Motor neuron (in vitro differentiated cells): ENCODE results near the gene TANGO2. TPM values are rescaled to one million over a fixed set of nuclear protein-coding genes. Genes with fewer than 3 reads are reported as not detected.
A peak's percentile ranks its signal among the peaks of the same experiment; 100 is the strongest.

Experiments used
- ATAC-seq, 8 experiments: fragments of 200-7000 bp; cut with Tn5 transposase; replicated peaks in 6 of 8; 2 replicates each; pipeline ENCODE4 v1.8.0; 2021; ENCODE audit warnings: mild to moderate bottlenecking in 8 of 8, moderate library complexity in 8 of 8
- H3K27ac ChIP-seq, 2 donors: fragments of 250-450 bp; sonication (Bioruptor Pico); 2 replicates each; pipeline ENCODE4 v1.9.0; 2021; ENCODE audit warnings: antibody characterized with exemption in 2 of 2, mild to moderate bottlenecking in 2 of 2, moderate library complexity in 1 of 2
- H3K4me1 ChIP-seq, 2 donors: fragments of 250-450 bp; sonication (Bioruptor Pico); replicated peaks in 1 of 2; 2 replicates each; pipeline ENCODE4 v1.6.1; 2021; ENCODE audit warnings: antibody characterized with exemption in 2 of 2, mild to moderate bottlenecking in 2 of 2, moderate library complexity in 1 of 2
- H3K4me3 ChIP-seq, 5 donors: fragments of 250-450 bp; sonication (Bioruptor Pico); 2 replicates each; pipeline ENCODE4 v1.9.0; 2021; ENCODE audit warnings: antibody characterized with exemption in 5 of 5, mild to moderate bottlenecking in 5 of 5, moderate library complexity in 4 of 5
- WGBS, 10 experiments: fragments of 450-650 bp; shearing (Covaris generic); methylation state at CpG; one replicate each; pipeline ENCODE4 v1.0.0; 2022; 5-methylcytosine and 5-hydroxymethylcytosine counted together
- in situ Hi-C, 9 experiments: fragments of 400-800 bp; cut with MboI; loops; one replicate each; pipeline ENCODE4 v1.15.0; 2021; ENCODE audit warnings: low sequenced_read_pairs in 9 of 9, low pct_unique_long_range_greater_than_20kb in 2 of 9; ENCODE audit not compliant: unreplicated experiment in 9 of 9
- total RNA-seq, 8 experiments: library from RNA; unstranded; fragments of 300-600 nt; gene quantifications; 2 replicates each; pipeline versions ENCODE4 v1.2.3 to v1.2.4, GENCODE V29; 2022

TANGO2 gene
- total RNA-seq, 8 experiments from 2014 or later = 5.4 to 36.3 (median 14.5) TPM

DNA sequence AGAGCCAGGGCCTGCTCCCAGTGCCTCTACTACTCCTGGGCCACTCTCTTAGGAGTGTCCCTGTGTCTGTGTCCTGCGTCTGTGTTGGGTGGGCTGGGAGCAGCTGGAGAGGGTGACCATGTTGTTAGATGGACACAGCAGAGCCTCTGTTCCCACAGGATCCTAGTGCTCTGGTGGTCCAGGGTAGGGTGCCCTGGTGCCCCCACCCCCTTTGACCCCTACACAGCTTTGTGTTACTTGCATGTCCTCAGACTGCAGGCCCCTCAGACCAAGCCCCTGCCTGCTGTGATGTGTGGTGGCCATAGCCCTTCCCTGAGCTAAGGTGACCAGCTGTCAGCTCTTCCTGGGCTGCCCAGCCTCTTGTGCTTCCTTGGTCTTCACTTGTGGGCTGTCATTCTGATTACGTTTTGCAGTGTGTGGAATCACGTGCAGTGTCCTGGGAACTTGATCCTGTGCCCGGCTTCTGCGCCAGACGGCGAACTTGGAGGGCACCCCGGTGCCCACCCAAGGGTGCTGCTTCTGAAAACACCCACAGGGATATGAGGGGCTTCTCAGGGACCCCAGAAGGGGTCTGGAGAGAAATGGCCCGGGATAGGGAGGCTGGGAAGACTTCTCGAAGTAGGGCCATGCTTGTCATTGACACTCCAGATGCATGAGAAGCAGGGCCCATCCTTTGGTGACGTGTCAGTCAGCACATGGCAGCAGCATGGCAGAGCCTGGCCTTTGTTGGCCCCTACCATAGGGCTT lies 1.5 kb downstream of the TANGO2 start:
- peaks cover 19 to 21% of the 10 kb centered on the region in 2 donors for H3K4me1 ChIP-seq
- ATAC-seq = no peak
- in situ Hi-C loops = no loop called here
- 70 to 92% (median 80%) methylated on average over 1 to 6 of the region's 11 CpGs; no CpG with 5 or more reads in 5 of the 10 experiments for WGBS, 10 experiments
- peak overlapping the region in 2 of 5 donors; percentile 65 to 87 for H3K4me3 ChIP-seq
- H3K27ac ChIP-seq = peak overlapping the region in 1 of 2 donors; percentile 19

- 60 to 100% (median 79%) methylated on average over 1 to 7 of the region's 10 CpGs; no CpG with 5 or more reads in 4 of the 10 experiments for WGBS, 10 experiments
- in situ Hi-C loops = no loop called here
- H3K4me3 ChIP-seq = no peak overlapping the region
- ATAC-seq = no peak
- H3K4me1 ChIP-seq = peaks cover 16 to 21% of the 10 kb centered on the region in 2 donors
- H3K27ac ChIP-seq = no peak overlapping the region
Measured at GRCh38 chr22:20022978-20023613, 2.2 kb downstream of the TANGO2 start.

DNA sequence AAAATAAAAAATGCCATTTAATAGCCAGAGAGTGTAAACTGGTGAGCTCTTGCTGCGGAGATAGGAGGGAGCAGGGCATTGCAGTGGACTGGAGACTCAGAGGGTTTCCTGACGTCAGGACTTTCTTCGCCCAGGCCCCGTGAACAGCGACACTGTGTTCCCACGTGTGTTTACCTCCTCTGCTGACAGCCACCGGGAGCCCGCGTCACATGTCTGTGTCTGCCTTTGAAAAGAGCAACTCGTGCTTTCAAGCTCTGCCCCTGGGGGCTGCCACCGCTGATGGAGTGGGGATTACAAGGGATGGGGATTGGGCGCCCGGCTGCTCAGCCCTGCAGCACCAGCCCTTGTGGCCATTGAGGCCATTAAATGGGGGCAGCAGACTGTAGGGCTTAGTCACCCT lies 3.3 kb downstream of the TANGO2 start:
- no peak overlapping the region for H3K4me3 ChIP-seq
- WGBS, 10 experiments = 0 to 94% (median 53%) methylated on average over 1 to 11 of the region's 13 CpGs; no CpG with 5 or more reads in 5 of the 10 experiments
- in situ Hi-C loops = no loop called here
- H3K27ac ChIP-seq = peak overlapping the region; percentile 1 to 31
- peak in 5 of 8 experiments; percentile 11 to 69 (median 52) for ATAC-seq
- peaks cover 16 to 21% of the 10 kb centered on the region in 2 donors for H3K4me1 ChIP-seq

- Histone ChIP-seq H3K27ac (peak overlapping the region in 1 of 2 donors; percentile 52), H3K4me3 (no peak overlapping the region), H3K4me1 (peaks cover 16 to 21% of the 10 kb centered on the region in 2 donors)
- in situ Hi-C loops = loop anchor here in 1 of 9 experiments (25.0 kb wide), 1 partner anchor 112 kb away; the partner anchor contains the start of gene ZDHHC8
- 73 to 100% (median 90%) methylated on average over 2 to 7 of the region's 15 CpGs; no CpG with 5 or more reads in 2 of the 10 experiments for WGBS, 10 experiments
- ATAC-seq = no peak
Measured at GRCh38 chr22:20024650-20025397, 3.9 kb downstream of the TANGO2 start.

DNA sequence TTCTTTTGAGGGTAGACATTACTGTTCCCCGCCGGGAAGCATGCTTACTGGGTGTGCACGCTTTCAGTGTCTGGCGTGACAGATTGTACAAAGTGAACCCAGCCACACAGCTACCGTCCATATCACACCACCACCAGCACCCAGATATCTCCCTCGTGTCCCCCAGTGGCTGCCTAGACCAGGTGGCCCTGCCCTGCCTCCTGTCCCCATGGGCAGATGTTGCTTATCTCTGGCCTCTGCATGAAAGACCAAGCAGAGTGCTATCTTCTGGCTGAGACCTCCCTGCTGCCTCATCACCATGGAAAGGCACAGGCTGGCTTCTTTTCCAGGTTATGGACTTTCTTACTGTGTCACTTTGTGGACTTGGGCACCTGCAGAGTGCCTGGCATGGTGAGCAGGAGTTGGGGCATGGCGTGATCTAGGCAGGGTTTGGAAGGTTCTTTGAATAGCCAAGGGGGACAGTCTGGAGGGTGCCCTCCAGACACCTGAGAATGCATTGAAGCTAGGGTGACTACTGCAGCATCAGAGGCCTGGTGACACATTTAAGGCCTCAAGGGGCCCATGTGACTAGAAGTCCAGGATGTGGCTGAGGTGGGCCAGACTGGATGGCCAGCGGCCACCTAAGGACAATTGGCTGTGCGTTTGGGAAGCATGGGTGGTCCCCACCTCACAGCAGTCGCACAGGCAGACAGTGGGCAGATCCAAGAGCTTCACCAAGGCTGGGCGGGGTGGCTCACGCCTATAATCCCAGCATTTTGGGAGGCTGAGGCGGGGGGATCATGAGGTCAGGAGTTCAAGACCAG lies 4.7 kb downstream of the TANGO2 start:
- peaks cover 16 to 17% of the 10 kb centered on the region in 2 donors for H3K4me1 ChIP-seq
- no peak overlapping the region for H3K4me3 ChIP-seq
- in situ Hi-C loops = loop anchor here in 1 of 9 experiments (25.0 kb wide), 1 partner anchor 112 kb away; the partner anchor contains the start of gene ZDHHC8
- 74 to 100% (median 90%) methylated on average over 1 to 6 of the region's 13 CpGs; no CpG with 5 or more reads in 3 of the 10 experiments for WGBS, 10 experiments
- no peak for ATAC-seq
- H3K27ac ChIP-seq = peak overlapping the region in 1 of 2 donors; percentile 52

DNA sequence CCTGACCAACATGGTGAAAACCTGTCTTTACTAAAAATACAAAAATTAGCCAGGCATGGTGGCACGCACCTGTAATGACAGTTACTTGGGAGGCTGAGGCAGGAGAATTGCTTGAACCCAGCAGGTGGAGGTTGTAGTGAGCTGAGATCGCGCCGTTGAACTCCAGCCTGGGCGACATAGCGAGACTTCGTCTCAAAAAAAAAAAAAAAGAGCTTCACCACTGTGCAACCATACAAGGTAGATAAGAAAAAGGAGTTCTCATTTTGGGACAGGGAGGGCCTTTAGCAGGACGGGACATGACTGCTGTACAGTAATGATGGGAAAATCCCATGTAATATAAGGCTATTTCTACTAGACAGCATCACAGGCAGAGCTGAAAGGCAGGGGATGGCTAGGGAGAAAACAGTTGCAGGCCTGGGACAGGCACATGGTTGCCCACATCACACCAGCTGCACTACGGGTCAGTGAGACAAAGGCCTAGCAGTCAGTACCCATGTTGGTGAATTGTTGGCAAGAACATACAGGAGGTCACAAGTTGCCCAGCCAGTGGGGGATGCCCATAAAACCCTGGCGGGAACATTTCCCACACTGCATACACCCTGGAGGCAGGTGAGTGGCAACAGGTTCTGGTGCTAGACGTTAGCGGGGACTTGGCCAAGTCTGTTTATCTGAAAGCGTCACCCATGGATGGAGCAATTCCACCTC lies 5.4 kb downstream of the TANGO2 start:
- peak overlapping the region in 1 of 2 donors; percentile 52 for H3K27ac ChIP-seq
- whole genome bisulfite sequencing, 10 experiments = 80 to 100% (median 99%) methylated on average over 1 to 12 of the region's 13 CpGs
- in situ Hi-C loops = loop anchor here in 1 of 9 experiments (25.0 kb wide), 1 partner anchor 111 kb away; the partner anchor contains the start of gene ZDHHC8
- no peak for ATAC-seq
- peaks cover 16 to 17% of the 10 kb centered on the region in 2 donors for H3K4me1 ChIP-seq
- no peak overlapping the region for H3K4me3 ChIP-seq

GRCh38 chr22:20026996-20027601 lies 6.2 kb downstream of the TANGO2 start:
- H3K27ac ChIP-seq = no peak overlapping the region
- no peak for ATAC-seq
- H3K4me1 ChIP-seq = peaks cover 10% of the 10 kb centered on the region in 2 donors
- no peak overlapping the region for H3K4me3 ChIP-seq
- in situ Hi-C loops = loop anchor here in 1 of 9 experiments (25.0 kb wide), 1 partner anchor 110 kb away; the partner anchor contains the start of gene ZDHHC8
- WGBS, 10 experiments = 76 to 100% (median 100%) methylated on average over 1 to 5 of the region's 12 CpGs; no CpG with 5 or more reads in 3 of the 10 experiments

GRCh38 chr22:20027966-20028854 lies 7.3 kb downstream of the TANGO2 start:
- Histone ChIP-seq H3K4me1 (peaks cover 5 to 9% of the 10 kb centered on the region in 2 donors), H3K4me3 (no peak overlapping the region), H3K27ac (peak overlapping the region in 1 of 2 donors; percentile 41)
- in situ Hi-C loops = loop anchor here in 1 of 9 experiments (25.0 kb wide), 1 partner anchor 109 kb away; the partner anchor contains the start of gene ZDHHC8
- ATAC-seq = peak in 3 of 8 experiments; percentile 18 to 61 (median 37)
- WGBS, 10 experiments = 50 to 100% (median 80%) methylated on average over 1 to 4 of the region's 12 CpGs; no CpG with 5 or more reads in 2 of the 10 experiments

DNA sequence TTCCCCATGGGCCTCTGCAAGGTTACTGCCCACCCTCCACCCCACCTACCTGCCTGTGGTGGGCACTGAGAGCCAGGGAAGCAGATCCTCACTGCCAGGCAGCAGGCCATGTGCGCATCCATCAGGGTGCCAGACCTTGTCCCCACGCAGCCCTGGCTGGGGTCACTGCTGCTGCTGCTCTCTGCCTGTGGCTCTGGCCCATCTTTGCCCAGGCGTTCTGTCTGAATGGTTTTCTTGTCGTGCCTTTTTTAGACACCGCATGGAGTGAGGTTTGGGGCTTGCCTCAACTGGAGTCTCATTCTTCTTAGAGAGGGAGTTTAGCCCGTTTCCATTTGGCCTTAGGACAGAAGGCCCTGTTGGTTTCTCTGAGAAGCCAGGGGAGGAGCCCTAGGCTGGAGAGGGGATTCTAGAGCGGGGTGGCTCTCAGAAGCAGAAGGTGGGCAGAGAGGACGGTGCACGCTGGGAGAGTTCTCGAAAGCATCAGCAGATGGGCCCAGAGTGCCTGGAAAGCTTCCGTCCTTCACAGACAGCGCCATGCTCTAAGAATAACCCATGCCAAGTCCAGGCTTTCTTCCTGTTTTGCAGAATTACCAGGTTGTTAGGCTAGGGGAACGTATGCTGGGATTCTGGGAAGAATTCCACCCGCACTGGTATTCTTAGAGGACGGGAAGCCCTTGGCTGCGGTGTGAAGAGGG lies 8.1 kb downstream of the TANGO2 start:
- ATAC-seq = no peak
- H3K4me3 ChIP-seq = no peak overlapping the region
- peaks cover 5 to 7% of the 10 kb centered on the region in 2 donors for H3K4me1 ChIP-seq
- H3K27ac ChIP-seq = no peak overlapping the region
- WGBS, 10 experiments = 70 to 100% (median 94%) methylated on average over 1 to 13 of the region's 16 CpGs; no CpG with 5 or more reads in 2 of the 10 experiments
- in situ Hi-C loops = loop anchor here in 1 of 9 experiments (25.0 kb wide), 1 partner anchor 108 kb away; the partner anchor contains the start of gene ZDHHC8
